Heart right ventricle (tissue), 16 donors: Measurements from ENCODE around the gene SIGLECL1. TPM values are rescaled to one million over a fixed set of nuclear protein-coding genes. Genes with fewer than 3 reads are reported as not detected.

Source experiments
- ATAC-seq, 8 donors: fragments of 200-7000 bp; cut with Tn5 transposase; one replicate each; pipeline ENCODE4 v1.9.1; 2020; ENCODE audit warnings: mild to moderate bottlenecking in 8 of 8, moderate library complexity in 8 of 8, moderate number of reproducible peaks in 1 of 8
- DNase-seq, 2 donors: peaks; one replicate each; pipeline ENCODE4 v3.0.0-alpha.2; 2020
- H3K27ac ChIP-seq, 10 donors: fragments of 200-600 bp; sonication (generic) in 2 of 10; one replicate each; pipeline versions ENCODE4 v1.5.0 to v1.8.0; 2020 to 2022; ENCODE audit warnings: mild to moderate bottlenecking in 3 of 10
- H3K27me3 ChIP-seq, 7 donors: fragments of 200-600 bp; one replicate each; pipeline ENCODE4 v1.8.0; 2021 to 2022; ENCODE audit warnings: mild to moderate bottlenecking in 2 of 7
- H3K36me3 ChIP-seq, 9 donors: fragments of 200-600 bp; sonication (generic) in 1 of 9; one replicate each; pipeline versions ENCODE4 v1.5.0 to v1.8.0; 2020 to 2022; ENCODE audit warnings: mild to moderate bottlenecking in 2 of 9
- H3K4me1 ChIP-seq, 9 donors: fragments of 200-600 bp; sonication (generic) in 1 of 9; one replicate each; pipeline versions ENCODE4 v1.5.0 to v1.8.0; 2020 to 2022; ENCODE audit warnings: mild to moderate bottlenecking in 4 of 9
- H3K4me3 ChIP-seq, 10 donors: fragments of 200-600 bp; sonication (generic) in 2 of 10; one replicate each; pipeline versions ENCODE4 v1.5.0 to v1.8.0; 2020 to 2022; ENCODE audit warnings: mild to moderate bottlenecking in 7 of 10, moderate library complexity in 2 of 10
- H3K9me3 ChIP-seq, 11 donors: fragments of 200-600 bp in 10 of 11; sonication (generic) in 2 of 11; one replicate each; pipeline versions ENCODE4 v1.5.0 to v1.8.0; 2013 to 2022; ENCODE audit warnings: mild to moderate bottlenecking in 2 of 11, control low read depth in 1 of 11, moderate library complexity in 1 of 11
- WGBS, 2 donors: extraction: QIAGEN DNeasy Blood & Tissue Kit; methylation state at CpG; one replicate each; pipeline ENCODE4 v1.1.7; 2013; ENCODE audit warnings: inconsistent platforms in 1 of 2; 5-methylcytosine and 5-hydroxymethylcytosine counted together
- intact Hi-C, 10 donors: fragments of 100-400 bp; cut with DNase I; formaldehyde crosslinking; loops; one replicate each; pipeline versions ENCODE4 v1.11.1 to v1.14.2; 2022
- polyA plus RNA-seq, 2 donors: library from polyadenylated mRNA; stranded (reverse); fragments of 200-250 nt; gene quantifications; one replicate each; pipeline ENCODE4 v1.2.3, GENCODE V29; 2013
- total RNA-seq, 10 donors: library from RNA; stranded (reverse); fragmentation: NEBNext Ultra II Directional in 3 of 10; extraction: Animal tissue kit (Norgen Biotek cat#: 25700) in 3 of 10; gene quantifications; one replicate each; pipeline versions ENCODE4 v1.2.1 to v1.2.4, GENCODE V29; 2021 to 2023
- TF ChIP-seq, protein P1 (sequence below), 9 donors: fragments of 200-600 bp; sonication (generic) in 2 of 9; IDR thresholded peaks; one replicate each; pipeline versions ENCODE4 v1.5.0 to v1.8.0; 2021 to 2022; ENCODE audit warnings: antibody characterized with exemption in 9 of 9, mild to moderate bottlenecking in 5 of 9, moderate library complexity in 1 of 9
- donor health status: Arrhythmogenic right ventricular cardiomyopathy.
- donor health status: ischemic (EF 13 %, LVEDD 7.1; RV severe dilation, severe dysfunction).
- donor health status: healthy with polysubstance abuse.
- donor health status: DM: no; HTN: yes; CAD: no.
- donor health status: DM: no; HTN: no; CAD: no.
- donor health status: ischemic (EF 25% LVEDD 6.9; RV normal size, moderate dysfunction).
- donor health status: ischemic (EF 25% LVEDD 5.7; RV mildly dilated, moderate dysfunction).
- donor health status: healthy.
- donor health status: DM: yes; HTN: yes; CAD: no.
- donor health status: Ischemic cardiomyopathy.
- donor health status: ischemic (EF 35%, LVEDD 5.7; RV mildly dilated, moderate dysfunction).
- donor health status: nonischemic (EF 11% LVEDD 7.7; RV severe dilation, severe dysfunction).
- donor health status: DM: yes; HTN: yes; CAD: no.
- donor health status: PGD.
- donor health status: ischemic (EF 29% LVEDD 5.4; RV normal size, mild dysfunction).
- donor health status: nonischemic (EF 23%, LVEDD 6.1; RV moderate dilation, normal function).

Gene SIGLECL1
- total and polyA plus RNA-seq, 12 donors: not detected

GRCh38 chr19:51259348-51260245 lies 8.7 kb downstream of the SIGLECL1 start:
- H3K4me1 ChIP-seq: peaks cover 0 to 8% (median 0%) of the 10 kb centered on the region in 9 donors
- H3K9me3 ChIP-seq: peaks cover 0 to 5% (median 0%) of the 10 kb centered on the region in 11 donors
- WGBS, 2 donors: 30 to 32% methylated on average over 5 of the region's 5 CpGs
- intact Hi-C loops: loop anchor here in 1 of 10 donors (10.0 kb wide), 1 partner anchor 105 kb away; no protein-coding TSS in a partner anchor
- ATAC-seq (no peak), DNase-seq (peak in 1 of 2 donors; percentile 15)
- no peaks in the 10 kb centered on the region for H3K36me3 ChIP-seq
- H3K27me3 ChIP-seq: peaks cover 0 to 69% (median 37%) of the 10 kb centered on the region in 7 donors
- TF ChIP-seq, protein P1, sequence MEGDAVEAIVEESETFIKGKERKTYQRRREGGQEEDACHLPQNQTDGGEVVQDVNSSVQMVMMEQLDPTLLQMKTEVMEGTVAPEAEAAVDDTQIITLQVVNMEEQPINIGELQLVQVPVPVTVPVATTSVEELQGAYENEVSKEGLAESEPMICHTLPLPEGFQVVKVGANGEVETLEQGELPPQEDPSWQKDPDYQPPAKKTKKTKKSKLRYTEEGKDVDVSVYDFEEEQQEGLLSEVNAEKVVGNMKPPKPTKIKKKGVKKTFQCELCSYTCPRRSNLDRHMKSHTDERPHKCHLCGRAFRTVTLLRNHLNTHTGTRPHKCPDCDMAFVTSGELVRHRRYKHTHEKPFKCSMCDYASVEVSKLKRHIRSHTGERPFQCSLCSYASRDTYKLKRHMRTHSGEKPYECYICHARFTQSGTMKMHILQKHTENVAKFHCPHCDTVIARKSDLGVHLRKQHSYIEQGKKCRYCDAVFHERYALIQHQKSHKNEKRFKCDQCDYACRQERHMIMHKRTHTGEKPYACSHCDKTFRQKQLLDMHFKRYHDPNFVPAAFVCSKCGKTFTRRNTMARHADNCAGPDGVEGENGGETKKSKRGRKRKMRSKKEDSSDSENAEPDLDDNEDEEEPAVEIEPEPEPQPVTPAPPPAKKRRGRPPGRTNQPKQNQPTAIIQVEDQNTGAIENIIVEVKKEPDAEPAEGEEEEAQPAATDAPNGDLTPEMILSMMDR (IDR thresholded peaks at IDR 0.05): peak in 7 of 9 donors; percentile 46 to 70 (median 57)
- no peak overlapping the region for H3K4me3 ChIP-seq
- H3K27ac ChIP-seq: no peak overlapping the region

DNA sequence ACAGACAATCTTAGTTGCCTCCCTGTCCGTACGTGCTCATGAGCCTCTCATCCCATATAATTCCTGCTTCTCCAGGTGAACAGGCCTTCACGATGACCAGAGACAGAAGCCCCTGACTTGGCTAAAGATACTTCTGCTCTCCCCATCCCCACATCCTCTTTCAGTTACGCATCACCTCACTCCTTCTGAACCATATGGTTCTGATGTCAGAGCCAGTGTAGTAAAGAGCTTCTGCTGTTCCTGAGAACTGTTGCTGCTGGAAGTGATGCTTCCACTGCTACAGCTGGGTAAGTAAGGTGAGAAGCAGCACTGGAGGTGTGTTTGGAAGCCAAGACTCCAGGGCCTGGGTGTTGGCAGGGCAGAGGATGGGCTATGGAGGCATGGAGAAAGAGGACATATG lies 12.9 kb downstream of the SIGLECL1 start:
- H3K27me3 ChIP-seq: peaks cover 0 to 56% (median 38%) of the 10 kb centered on the region in 7 donors
- WGBS, 2 donors: 69 to 80% methylated on average over 4 of the region's 4 CpGs
- no peak for DNase-seq
- TF ChIP-seq, protein P1 (IDR thresholded peaks at IDR 0.05): no peak
- ATAC-seq: no peak
- H3K9me3 ChIP-seq: peaks cover 0 to 5% (median 0%) of the 10 kb centered on the region in 11 donors
- H3K4me1 ChIP-seq: no peaks in the 10 kb centered on the region
- H3K4me3 ChIP-seq: no peak overlapping the region
- no peaks in the 10 kb centered on the region for H3K36me3 ChIP-seq
- H3K27ac ChIP-seq: no peak overlapping the region
- intact Hi-C loops: no loop called here

DNA sequence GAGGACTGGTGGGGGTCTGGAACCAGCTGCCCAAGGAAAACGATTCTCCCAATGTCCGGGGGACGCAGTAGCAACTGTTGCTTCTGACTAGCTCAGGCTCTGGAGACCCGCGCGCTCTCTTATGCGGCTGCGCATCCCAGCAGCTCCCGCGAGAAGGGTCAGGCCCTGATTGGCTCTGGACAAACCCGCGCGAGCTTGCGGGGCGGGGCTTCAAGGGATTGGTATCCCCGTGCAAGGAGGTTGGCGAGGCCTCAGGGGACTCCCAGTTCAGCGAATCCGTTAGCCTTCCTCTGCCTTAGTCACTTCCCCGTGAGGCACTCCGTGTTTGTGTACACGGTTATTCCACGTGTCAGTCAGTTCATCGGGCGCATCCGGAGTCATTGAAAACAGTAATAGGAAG lies 20.2 kb downstream of the SIGLECL1 start:
- Histone ChIP-seq H3K27me3 (peaks cover 0 to 49% (median 12%) of the 10 kb centered on the region in 7 donors), H3K9me3 (no peaks in the 10 kb centered on the region), H3K4me1 (peaks cover 0 to 14% (median 0%) of the 10 kb centered on the region in 9 donors), H3K36me3 (no peaks in the 10 kb centered on the region), H3K27ac (no peak overlapping the region), H3K4me3 (no peak overlapping the region)
- TF ChIP-seq, protein P1 (IDR thresholded peaks at IDR 0.05): no peak
- peak in 1 of 8 donors; percentile 44 for ATAC-seq
- intact Hi-C loops: no loop called here
- no peak for DNase-seq
- 52 to 54% methylated on average over 26 of the region's 26 CpGs for WGBS, 2 donors

DNA sequence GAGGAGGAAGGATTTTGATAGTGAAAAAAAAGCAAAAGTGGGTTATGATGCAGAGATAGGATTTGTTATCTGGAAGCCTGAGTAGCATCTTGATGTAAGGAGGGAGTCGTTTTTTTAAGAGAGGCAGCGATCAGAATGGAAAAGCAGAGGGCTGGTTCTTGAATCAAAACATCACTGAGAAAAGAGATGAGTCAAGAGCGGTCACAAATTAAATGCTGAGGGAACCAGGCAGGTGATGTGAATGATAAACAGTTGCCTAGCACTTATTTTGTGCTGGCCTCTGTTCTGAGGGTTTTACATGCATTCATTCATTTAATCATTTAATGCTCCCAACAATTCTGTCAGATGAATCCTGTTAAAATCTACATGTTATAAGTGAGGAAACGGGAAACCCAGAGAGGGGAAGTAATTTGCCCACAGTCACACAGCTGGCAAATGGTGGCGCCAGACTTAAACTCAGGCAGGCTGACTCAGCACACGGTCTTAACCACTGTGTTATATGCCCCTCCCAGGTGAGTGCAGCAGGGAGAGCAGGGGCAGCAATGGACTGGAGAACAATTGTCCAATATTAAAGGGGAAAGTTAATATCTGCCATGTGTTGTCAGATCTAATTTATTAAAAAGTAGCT lies 21.4 kb downstream of the SIGLECL1 start:
- intact Hi-C loops: no loop called here
- Histone ChIP-seq H3K27me3 (peaks cover 0 to 58% (median 12%) of the 10 kb centered on the region in 7 donors), H3K4me3 (no peak overlapping the region), H3K9me3 (no peaks in the 10 kb centered on the region), H3K36me3 (no peaks in the 10 kb centered on the region), H3K27ac (peak overlapping the region in 1 of 10 donors; percentile 31), H3K4me1 (peaks cover 0 to 14% (median 0%) of the 10 kb centered on the region in 9 donors)
- 64 to 67% methylated on average over 6 of the region's 6 CpGs for whole genome bisulfite sequencing, 2 donors
- TF ChIP-seq, protein P1 (IDR thresholded peaks at IDR 0.05): no peak
- DNase-seq: no peak
- no peak for ATAC-seq
